Endothelial cell (in vitro differentiated cells): ENCODE results near the gene HLA-DMB. TPM values are rescaled to one million over a fixed set of nuclear protein-coding genes. Genes with fewer than 3 reads are reported as not detected.

ENCODE experiments used
- DNase-seq: peaks from one replicate; pipeline ENCODE4 v3.0.0; 2021; ENCODE audit warnings: low spot score
- H3K27ac Mint-ChIP-seq: one replicate; pipeline ENCODE4 v1.8.0; 2021; ENCODE audit warnings: mixed read lengths, inconsistent platforms; ENCODE audit not compliant: unreplicated experiment
- H3K27me3 Mint-ChIP-seq: one replicate; pipeline ENCODE4 v1.8.0; 2021; ENCODE audit warnings: mild to moderate bottlenecking, moderate library complexity, mixed read lengths, inconsistent platforms; ENCODE audit not compliant: unreplicated experiment
- H3K36me3 Mint-ChIP-seq: one replicate; pipeline ENCODE4 v1.8.0; 2021; ENCODE audit warnings: mild to moderate bottlenecking, low read depth, mixed read lengths, inconsistent platforms; ENCODE audit not compliant: unreplicated experiment
- H3K4me1 Mint-ChIP-seq: one replicate; pipeline ENCODE4 v1.8.0; 2021; ENCODE audit warnings: mild to moderate bottlenecking, mixed read lengths, inconsistent platforms; ENCODE audit not compliant: unreplicated experiment
- H3K4me3 Mint-ChIP-seq: one replicate; pipeline ENCODE4 v1.8.0; 2021; ENCODE audit warnings: mild to moderate bottlenecking, mixed read lengths, inconsistent platforms; ENCODE audit not compliant: unreplicated experiment
- H3K9me3 Mint-ChIP-seq: one replicate; pipeline ENCODE4 v1.8.0; 2021; ENCODE audit warnings: mixed read lengths, inconsistent platforms; ENCODE audit not compliant: unreplicated experiment
- total RNA-seq: library from RNA; stranded (reverse); fragmentation: NEBNext Ultra II Directional; extraction: Animal tissue kit (Norgen Biotek cat#: 25700); gene quantifications from one replicate; pipeline ENCODE4 v1.2.1, GENCODE V29; 2021; ENCODE audit not compliant: unreplicated experiment
- TF ChIP-seq, protein P1 (sequence below): fragments of 200-600 bp; sonication (generic); IDR thresholded peaks from one replicate; pipeline ENCODE4 v1.5.0; 2021; ENCODE audit warnings: antibody characterized with exemption; ENCODE audit not compliant: unreplicated experiment

The HLA-DMB gene
- total RNA-seq, 1 donor from 2014 or later = 1.3 TPM

GRCh38 chr6:32971581-32972352, 30.9 kb upstream of the HLA-DMB start:
- peaks cover 56% of the 10 kb centered on the region for H3K36me3 Mint-ChIP-seq
- TF ChIP-seq, protein P1, sequence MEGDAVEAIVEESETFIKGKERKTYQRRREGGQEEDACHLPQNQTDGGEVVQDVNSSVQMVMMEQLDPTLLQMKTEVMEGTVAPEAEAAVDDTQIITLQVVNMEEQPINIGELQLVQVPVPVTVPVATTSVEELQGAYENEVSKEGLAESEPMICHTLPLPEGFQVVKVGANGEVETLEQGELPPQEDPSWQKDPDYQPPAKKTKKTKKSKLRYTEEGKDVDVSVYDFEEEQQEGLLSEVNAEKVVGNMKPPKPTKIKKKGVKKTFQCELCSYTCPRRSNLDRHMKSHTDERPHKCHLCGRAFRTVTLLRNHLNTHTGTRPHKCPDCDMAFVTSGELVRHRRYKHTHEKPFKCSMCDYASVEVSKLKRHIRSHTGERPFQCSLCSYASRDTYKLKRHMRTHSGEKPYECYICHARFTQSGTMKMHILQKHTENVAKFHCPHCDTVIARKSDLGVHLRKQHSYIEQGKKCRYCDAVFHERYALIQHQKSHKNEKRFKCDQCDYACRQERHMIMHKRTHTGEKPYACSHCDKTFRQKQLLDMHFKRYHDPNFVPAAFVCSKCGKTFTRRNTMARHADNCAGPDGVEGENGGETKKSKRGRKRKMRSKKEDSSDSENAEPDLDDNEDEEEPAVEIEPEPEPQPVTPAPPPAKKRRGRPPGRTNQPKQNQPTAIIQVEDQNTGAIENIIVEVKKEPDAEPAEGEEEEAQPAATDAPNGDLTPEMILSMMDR = no peak
- peak overlapping the region; percentile 100 for H3K27ac Mint-ChIP-seq
- DNase-seq = peak; percentile 99
- peaks cover 16% of the 10 kb centered on the region for H3K27me3 Mint-ChIP-seq
- no peaks in the 10 kb centered on the region for H3K9me3 Mint-ChIP-seq
- peaks cover 58% of the 10 kb centered on the region for H3K4me1 Mint-ChIP-seq
- peak overlapping the region; percentile 100 for H3K4me3 Mint-ChIP-seq

GRCh38 chr6:32971242-32971580, 30.4 kb upstream of the HLA-DMB start:
- DNase-seq = no peak
- H3K36me3 Mint-ChIP-seq = peaks cover 51% of the 10 kb centered on the region
- TF ChIP-seq, protein P1 = no peak
- peak overlapping the region; percentile 100 for H3K27ac Mint-ChIP-seq
- H3K9me3 Mint-ChIP-seq = no peaks in the 10 kb centered on the region
- peaks cover 56% of the 10 kb centered on the region for H3K4me1 Mint-ChIP-seq
- H3K27me3 Mint-ChIP-seq = peaks cover 16% of the 10 kb centered on the region
- peak overlapping the region; percentile 100 for H3K4me3 Mint-ChIP-seq

DNA sequence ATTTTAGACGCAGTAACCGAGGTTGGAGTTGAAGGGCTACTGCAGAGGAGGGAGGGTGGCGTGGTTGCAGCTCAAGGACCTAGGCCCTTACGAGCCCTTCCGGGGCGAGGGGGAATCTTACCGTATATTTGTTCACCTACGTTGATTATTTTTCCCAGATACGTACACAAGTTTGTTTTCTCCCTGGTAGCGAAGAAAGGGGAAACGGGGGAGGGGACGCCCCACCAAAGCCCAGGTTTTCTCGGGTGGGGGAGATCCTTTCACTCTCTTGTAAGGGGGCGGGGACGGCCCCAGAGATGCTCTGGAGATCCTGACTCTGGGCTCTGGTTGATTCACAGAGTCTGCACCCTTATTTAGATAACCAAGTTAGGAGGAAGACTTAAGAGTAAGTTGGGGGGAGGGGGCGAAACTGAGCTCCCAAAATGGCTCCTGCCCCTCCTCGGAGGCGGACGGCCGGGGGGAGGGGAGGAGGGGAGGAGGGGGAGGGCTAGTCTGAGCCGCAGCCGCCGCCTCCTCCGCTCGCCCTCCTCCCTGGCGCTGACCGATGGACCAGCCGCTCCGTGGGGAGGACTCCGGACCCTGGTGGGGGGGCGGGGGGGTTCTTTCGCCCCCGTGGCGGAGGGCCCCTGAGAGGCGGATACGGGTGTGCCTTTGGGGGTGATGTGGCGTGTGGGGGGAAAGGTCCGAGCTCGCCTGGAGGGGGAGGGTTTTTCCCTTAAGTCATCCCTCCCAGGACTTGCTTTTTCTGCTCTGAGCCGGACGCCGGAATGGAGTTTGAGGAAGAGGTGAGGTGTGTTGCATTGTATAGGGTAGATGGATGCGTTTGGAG, 29.8 kb upstream of the HLA-DMB start:
- DNase-seq = peak; percentile 84
- H3K27me3 Mint-ChIP-seq = peaks cover 18% of the 10 kb centered on the region
- H3K36me3 Mint-ChIP-seq = peaks cover 45% of the 10 kb centered on the region
- TF ChIP-seq, protein P1 = no peak
- peak overlapping the region; percentile 100 for H3K27ac Mint-ChIP-seq
- H3K4me3 Mint-ChIP-seq = peak overlapping the region; percentile 100
- H3K9me3 Mint-ChIP-seq = no peaks in the 10 kb centered on the region
- H3K4me1 Mint-ChIP-seq = peaks cover 55% of the 10 kb centered on the region

DNA sequence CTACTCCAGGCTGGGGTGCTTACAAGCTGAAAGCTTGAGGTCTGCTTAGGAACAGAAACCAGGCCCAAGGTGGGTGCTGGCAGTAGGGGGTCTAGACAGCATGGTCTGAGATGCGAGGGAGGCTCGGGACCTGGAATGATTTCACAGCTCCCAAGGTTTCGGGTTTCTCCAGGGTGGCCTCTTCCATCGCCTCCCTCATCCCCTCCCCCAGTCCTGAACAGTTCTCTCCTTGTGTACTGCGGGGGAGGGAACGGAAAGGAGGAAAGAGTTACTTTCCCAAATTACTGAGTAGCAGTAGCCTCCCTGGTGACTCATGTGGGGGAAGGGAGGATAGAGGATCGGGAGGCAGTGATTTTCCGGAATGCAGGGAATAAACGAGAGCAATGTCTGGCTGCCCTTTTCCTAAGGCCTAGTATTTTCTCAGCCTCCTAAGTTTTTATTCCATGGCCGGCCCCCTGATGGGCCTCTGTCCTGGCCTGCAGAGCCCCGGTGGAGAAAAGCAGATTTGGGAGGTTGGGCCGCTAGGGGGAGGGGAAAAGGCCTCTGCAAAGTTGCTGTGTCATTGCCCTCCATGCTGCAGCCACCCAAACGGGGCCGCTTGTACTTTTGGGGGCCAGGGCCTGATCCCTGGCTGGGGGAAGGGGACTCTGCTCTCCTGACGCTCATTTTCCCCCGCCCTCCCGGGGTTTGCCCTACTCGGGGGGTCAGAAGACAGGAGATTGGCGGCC, 29.0 kb upstream of the HLA-DMB start:
- H3K4me3 Mint-ChIP-seq = peak overlapping the region; percentile 97
- peaks cover 18% of the 10 kb centered on the region for H3K27me3 Mint-ChIP-seq
- peak; percentile 75 for DNase-seq
- TF ChIP-seq, protein P1 = no peak
- H3K4me1 Mint-ChIP-seq = peaks cover 55% of the 10 kb centered on the region
- no peaks in the 10 kb centered on the region for H3K9me3 Mint-ChIP-seq
- H3K27ac Mint-ChIP-seq = peak overlapping the region; percentile 100
- H3K36me3 Mint-ChIP-seq = peaks cover 37% of the 10 kb centered on the region
